Bronchial epithelial cell (primary cell): Measurements from ENCODE around the gene PCGF3. TPM values are rescaled to one million over a fixed set of nuclear protein-coding genes. Genes with fewer than 3 reads are reported as not detected.
"Not testable (repeated sequence)": the region's sequence is repeated elsewhere in the genome, so short reads cannot be mapped to it uniquely, and the experiment has no call there.

Source experiments
- DNase-seq: peaks from one replicate; pipeline ENCODE4 v3.0.0-alpha.2; 2010; ENCODE audit warnings: low read depth
- FAIRE-seq: peaks from 2 replicates; lab custom pipeline; 2011; peaks lifted over from hg19 to GRCh38; lab: Jason Lieb, UNC
- H3K27me3 ChIP-seq: 2 replicates; pipeline ENCODE4 v1.5.1; 2011; ENCODE audit warnings: low read length; ENCODE audit not compliant: control insufficient read depth, insufficient read depth
- H3K36me3 ChIP-seq: 2 replicates; pipeline ENCODE4 v1.5.1; 2011; ENCODE audit warnings: low read length; ENCODE audit not compliant: control insufficient read depth, insufficient read depth
- H3K4me3 ChIP-seq: 2 replicates; pipeline ENCODE4 v1.5.1; 2011; ENCODE audit warnings: mild to moderate bottlenecking, low read depth, low read length, control low read depth
- CTCF ChIP-seq: IDR thresholded peaks from 2 replicates; pipeline ENCODE4 v1.5.1; 2011; ENCODE audit warnings: mild to moderate bottlenecking, moderate library complexity, low read length, control low read depth, inconsistent platforms; ENCODE audit not compliant: insufficient read depth, severe bottlenecking
- total RNA-seq: library from RNA; depleted of rRNA; stranded (reverse); fragments of >200 nt; gene quantifications from 2 replicates; pipeline ENCODE4 v1.2.1, GENCODE V29; 2014

The PCGF3 gene
- total RNA-seq, 1 donor from 2014 or later, result 30.5 TPM

- peaks cover 19% of the 10 kb centered on the region for H3K36me3 ChIP-seq
- DNase-seq, result no peak
- FAIRE-seq, result no peak
- H3K27me3 ChIP-seq, result no peaks in the 10 kb centered on the region
- TF ChIP-seq CTCF, result no peak
- H3K4me3 ChIP-seq, result no peak overlapping the region
These were observed 73.9 kb downstream of the PCGF3 start for GRCh38 chr4:779555-779954.

- peak overlapping the region; percentile 99 for H3K4me3 ChIP-seq
- peaks cover 19% of the 10 kb centered on the region for H3K36me3 ChIP-seq
- FAIRE-seq, DNase-seq, H3K27me3 ChIP-seq: not testable (repeated sequence)
These were observed 74.6 kb downstream of the PCGF3 start for GRCh38 chr4:780255-780654.

- FAIRE-seq (no peak), DNase-seq (no peak)
- peaks cover 18% of the 10 kb centered on the region for H3K36me3 ChIP-seq
- peaks cover 1% of the 10 kb centered on the region for H3K27me3 ChIP-seq
- H3K4me3 ChIP-seq, result peak overlapping the region; percentile 99
- no peak for TF ChIP-seq CTCF
These were observed 75.3 kb downstream of the PCGF3 start for GRCh38 chr4:780716-781492.

- peaks cover 2% of the 10 kb centered on the region for H3K27me3 ChIP-seq
- no peak for TF ChIP-seq CTCF
- H3K4me3 ChIP-seq, result peak overlapping the region; percentile 99
- H3K36me3 ChIP-seq, result peaks cover 15% of the 10 kb centered on the region
- DNase-seq, result peak; percentile 94
- FAIRE-seq, result no peak
These were observed 76.0 kb downstream of the PCGF3 start for GRCh38 chr4:781493-782216.

GRCh38 chr4:784401-785331 lies 79.0 kb downstream of the PCGF3 start:
- FAIRE-seq (no peak), DNase-seq (no peak)
- peaks cover under 1% of the 10 kb centered on the region for H3K36me3 ChIP-seq
- no peak overlapping the region for H3K4me3 ChIP-seq
- peaks cover 6% of the 10 kb centered on the region for H3K27me3 ChIP-seq
- no peak for TF ChIP-seq CTCF
